ENCODE data around the gene IQCB1.
"Not testable (repeated sequence)": the region's sequence is repeated elsewhere in the genome, so short reads cannot be mapped to it uniquely, and the experiment has no call there.

Gene IQCB1

DNA sequence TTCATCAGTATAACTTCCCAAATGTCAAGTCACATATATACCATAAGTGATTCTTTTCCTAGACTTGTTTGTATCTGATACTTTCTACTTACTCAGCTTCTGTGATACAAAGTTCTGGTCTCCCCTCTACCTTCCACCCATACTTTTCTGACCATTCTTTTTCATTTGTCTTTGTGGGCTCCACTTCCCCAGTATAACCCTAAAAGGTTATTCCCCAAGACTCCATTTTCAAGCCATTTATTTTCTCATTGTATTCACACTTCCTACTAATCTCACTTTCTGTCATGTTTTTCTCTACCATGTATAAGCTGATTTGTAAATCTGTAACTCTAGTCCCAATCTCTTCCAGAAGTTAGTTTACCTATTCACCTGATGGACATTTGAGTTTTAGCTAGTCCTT is 34.0 kb downstream of the IQCB1 start:
- no peak for DNase-seq

DNA sequence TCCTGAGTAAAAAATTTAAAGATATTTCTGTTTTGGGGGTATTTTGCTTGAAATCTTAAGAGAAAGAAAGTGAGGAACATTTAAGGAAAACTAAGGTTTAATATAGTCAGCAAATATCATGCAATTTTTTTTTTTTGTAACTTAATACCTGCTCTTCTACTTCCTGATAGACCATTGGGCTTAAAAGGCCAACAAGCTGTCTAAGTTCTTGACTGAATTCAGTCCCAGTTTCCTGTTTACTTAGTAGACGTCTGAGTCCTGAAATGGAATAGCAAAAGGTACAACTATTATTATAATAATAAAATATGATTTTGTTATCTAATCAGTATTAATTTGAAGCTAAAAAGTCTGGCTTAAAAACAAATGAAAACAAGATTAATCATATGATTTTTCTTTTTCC is 37.9 kb downstream of the IQCB1 start:
- peak; percentile 35 for DNase-seq

GRCh38 chr3:121794264-121794983 is 40.4 kb downstream of the IQCB1 start:
- no peak for DNase-seq

DNA sequence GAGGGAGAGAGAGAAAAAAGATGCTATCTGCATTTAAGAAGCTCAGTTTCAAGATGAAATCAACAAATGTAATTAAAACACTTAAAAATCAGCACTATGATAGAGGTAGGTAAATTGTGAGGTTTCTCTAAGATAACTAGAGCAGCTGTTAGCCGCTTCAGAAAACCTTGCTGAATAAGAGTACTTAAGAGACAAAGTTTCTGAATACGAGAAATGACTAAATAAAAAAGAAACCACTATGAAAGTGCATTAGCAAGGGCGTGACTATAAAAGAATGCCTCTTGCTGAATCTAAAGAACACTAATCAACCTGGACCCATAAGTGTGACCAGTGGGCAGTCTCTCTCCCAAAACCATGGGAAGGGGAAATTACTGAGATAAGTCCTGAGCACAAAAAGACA is 41.8 kb downstream of the IQCB1 start:
- no peak for DNase-seq

- no peak for DNase-seq
Measured at GRCh38 chr3:121786485-121786884, 48.4 kb downstream of the IQCB1 start.

- not testable (repeated sequence) for DNase-seq
Measured at GRCh38 chr3:121782784-121783183, 52.1 kb downstream of the IQCB1 start.

- DNase-seq, result no peak
Measured at GRCh38 chr3:121781611-121782010, 53.2 kb downstream of the IQCB1 start.

DNA sequence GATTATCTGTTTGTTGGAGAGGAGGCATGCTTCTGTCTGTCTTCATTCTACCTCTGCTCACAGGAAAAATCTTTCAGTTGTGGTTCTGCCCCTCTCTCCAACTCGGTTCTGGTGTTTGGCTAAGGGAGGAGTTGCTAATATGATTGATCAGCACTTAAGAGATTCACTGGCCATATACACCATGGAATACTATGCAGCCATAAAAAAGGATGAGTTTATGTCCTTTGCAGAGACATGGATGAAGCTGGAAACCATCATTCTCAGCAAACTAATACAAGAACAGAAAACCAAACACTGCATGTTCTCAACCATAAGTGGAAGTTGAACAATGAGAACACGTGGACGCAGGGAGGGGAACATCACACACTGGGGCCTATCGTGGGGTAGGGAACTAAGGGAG is 59.8 kb downstream of the IQCB1 start:
- DNase-seq, result not testable (repeated sequence)

DNA sequence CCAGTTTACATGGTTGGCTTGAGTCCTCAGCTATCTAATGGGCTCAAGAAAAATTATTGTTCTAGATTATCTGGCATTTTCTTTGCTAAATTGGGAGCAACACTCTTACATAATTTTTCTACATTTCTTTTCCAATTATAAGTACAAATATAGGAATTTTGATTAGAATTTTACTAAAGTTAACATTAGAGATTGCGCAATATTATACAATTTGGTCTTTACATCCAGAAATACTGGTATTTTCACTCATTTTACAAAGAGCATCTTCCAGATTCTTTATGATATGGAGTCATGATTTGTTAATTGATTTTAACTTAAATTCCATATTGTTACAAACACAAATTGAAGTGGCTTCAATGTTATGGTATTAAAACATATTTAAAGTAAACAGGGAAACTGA is 65.6 kb downstream of the IQCB1 start:
- no peak for DNase-seq

GRCh38 chr3:121768452-121768851 is 66.4 kb downstream of the IQCB1 start:
- no peak for DNase-seq

GRCh38 chr3:121759541-121760202 is 75.2 kb downstream of the IQCB1 start:
- DNase-seq, result no peak

DNA sequence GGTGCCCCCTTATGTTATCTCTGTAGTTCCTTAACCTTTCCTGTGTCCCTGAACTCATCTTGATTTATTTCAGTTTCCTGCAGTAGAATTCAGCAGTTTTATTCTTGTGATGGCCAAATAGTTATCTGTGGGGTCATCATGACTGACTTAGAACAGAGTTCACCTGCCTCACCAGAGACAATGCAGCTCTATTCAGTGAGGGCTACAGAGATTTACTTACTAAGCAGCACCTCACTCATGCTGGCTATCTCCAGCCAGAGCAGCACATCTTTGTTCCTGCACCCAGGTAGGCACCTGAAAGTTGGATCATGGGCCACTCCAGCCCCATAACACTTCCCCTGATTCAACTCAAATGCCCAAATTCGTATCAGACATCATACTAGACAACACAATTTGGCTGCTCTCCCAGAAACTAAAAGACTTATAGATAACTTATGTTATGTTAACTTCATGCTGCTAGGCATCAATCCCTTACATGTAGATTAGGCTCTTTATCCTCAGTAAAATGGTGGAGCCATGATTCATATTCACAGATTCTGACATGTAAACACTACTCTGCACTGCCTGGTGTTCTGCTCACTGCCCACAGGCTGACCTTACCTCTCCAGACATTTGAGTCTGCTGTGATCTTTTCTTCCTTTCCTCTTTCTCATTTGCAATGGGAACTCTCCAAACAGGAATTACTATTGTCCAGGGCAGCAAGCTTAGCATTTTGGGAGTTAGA is 76.0 kb downstream of the IQCB1 start:
- no peak for DNase-seq

- no peak for DNase-seq
Measured at GRCh38 chr3:121757812-121758545, 76.9 kb downstream of the IQCB1 start.

DNA sequence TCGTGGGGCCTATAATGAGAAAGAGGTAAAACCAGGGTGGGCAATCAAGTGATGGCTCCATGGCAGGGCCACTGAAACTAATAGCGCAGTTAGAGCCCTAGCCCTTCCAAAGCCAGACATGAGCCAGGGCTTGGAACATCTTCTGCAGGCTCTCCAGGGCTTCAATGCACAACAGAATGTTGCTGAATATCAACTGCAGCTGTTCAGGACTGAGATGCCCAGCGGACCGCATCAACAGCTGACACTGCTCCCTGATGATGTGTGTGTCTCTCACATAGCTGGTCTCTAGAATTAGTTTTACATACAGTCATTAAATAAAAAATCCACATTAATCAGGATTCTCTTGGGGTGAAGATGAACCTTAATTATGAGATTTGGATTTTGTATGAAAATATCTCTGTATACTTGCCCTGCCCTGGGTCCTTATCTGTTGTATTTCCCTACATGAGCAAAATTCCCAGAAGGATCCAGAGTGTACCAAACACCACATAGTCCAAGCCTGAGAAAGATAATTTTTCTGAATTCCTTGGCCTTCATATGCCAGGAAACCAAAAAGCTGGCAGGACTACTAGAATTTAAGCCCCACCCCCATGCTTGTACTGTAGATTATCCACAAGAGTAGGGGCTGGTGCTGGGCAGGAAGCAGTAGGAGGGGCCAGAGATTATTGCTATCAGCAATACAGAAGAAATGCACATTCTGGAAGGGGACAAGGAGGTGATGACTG is 77.6 kb downstream of the IQCB1 start:
- no peak for DNase-seq

DNA sequence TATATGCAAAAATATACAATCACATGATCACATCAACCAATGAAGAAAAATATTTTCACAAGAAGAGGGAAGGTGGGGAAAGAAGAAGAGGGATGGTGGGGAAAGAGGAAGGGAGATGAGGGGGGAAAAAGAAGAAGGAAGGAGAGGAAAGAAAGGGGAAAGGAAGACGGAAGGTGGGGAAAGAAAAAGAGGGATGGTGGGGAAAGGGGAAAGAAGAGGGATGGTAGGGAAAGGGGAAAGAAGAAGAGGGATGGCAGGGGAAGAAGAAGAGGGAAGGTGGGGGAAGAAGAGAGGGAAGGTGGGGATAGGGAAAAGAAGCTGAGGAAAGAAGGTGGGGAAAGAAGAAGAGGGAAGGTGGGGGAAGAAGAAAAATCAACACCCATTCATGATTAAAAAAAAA is 82.1 kb downstream of the IQCB1 start:
- DNase-seq, result no peak

- DNase-seq, result no peak
Measured at GRCh38 chr3:121752261-121752660, 82.6 kb downstream of the IQCB1 start.

DNA sequence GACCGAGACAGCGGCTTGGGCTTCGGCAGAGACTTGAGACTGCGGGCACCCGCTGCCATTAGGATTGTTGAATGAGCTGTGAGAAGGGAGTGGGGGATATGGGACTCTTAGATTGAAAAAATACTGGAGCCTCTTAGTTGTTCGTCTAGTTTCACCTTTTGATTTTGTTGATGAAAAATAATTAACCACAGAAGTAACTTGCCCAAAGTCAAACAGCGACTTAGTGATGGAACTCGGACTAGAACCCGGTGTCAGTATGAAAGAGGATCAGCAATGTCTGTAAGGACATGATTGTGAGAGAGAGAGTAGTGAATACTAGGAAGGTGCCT is 84.8 kb downstream of the IQCB1 start:
- no peak for DNase-seq

DNA sequence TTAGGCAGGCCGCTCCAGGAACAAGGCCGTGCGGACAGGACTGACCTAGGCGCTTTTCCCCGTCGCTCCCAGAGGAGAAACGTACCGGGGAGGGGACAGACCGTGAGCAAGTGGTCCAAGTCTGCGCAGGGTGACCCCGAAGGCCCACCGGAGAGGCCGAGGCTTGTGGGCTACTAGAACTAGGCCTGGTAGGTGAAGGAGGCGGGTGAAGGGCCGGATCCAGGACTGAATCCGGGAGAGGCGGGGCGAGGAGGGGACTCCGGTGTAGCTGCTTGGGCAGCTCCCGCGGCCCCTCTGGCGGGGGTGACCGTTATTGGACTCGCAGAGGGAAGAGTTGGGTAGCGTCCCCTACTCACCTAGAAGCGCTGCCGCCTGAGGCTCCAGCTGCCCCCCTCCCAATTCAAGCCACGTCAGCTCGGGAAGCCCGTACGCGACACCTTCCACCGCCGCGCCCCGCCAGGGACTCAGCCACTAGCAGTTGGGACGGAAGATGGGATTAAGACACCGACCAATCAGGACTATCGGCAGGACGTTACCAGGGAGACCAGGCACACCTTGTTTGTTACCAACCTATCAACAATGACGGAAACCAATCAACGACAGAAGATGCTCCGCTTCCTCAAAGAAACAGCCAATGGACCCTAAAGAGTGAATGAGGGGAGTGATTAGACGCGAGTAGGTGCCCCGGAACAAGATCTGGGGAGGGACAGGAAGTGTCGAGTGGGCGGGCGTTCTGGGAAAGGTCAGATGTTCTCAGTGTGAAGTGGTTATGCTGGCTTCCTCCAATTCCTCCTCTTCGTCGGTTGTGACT is 85.4 kb downstream of the IQCB1 start, which contains the start of gene GOLGB1:
GOLGB1 (minus strand) TSS at position 466 of the 811 bp plus-strand sequence. CDS start 18,770 bp downstream, outside the sequence.
- DNase-seq, result peak; percentile 100

- no peak for DNase-seq
Measured at GRCh38 chr3:121748680-121749275, 86.1 kb downstream of the IQCB1 start.

- DNase-seq, result no peak
Measured at GRCh38 chr3:121747976-121748375, 86.9 kb downstream of the IQCB1 start.

GRCh38 chr3:121743106-121743505 is 91.8 kb downstream of the IQCB1 start:
- not testable (repeated sequence) for DNase-seq

Measured in NCI-H2029 (cell line).